GM21367 (cell line): ENCODE results near the gene ERCC4.

ENCODE experiments used
- ATAC-seq: cut with Tn5 transposase; IDR thresholded peaks from one replicate; pipeline ENCODE4 v1.9.1; 2021; ENCODE audit not compliant: unreplicated experiment

Gene ERCC4

DNA sequence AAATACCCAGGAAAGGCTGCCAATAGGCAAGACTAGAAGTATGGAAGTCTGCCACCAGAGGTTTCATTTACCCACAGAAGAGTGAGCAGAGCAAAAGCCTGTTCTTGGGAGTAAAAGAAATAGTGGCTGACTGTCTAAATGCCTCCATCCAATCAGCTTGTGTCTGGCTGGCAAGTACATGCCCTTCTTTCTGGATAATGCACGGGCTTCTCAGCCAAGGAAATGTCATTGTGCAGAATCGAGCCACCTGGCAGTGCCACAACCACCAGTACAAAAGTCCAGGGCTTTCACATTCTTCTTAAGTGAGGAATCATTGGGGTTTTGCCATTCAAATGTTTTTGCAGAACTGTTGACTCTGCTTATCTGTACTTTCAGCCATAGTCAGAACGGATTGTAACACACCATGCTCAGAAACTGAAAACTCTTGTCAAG, 10.1 kb upstream of the ERCC4 start:
- no peak for ATAC-seq

- no peak for ATAC-seq
Measured at GRCh38 chr16:13911306-13911705, 8.6 kb upstream of the ERCC4 start.

DNA sequence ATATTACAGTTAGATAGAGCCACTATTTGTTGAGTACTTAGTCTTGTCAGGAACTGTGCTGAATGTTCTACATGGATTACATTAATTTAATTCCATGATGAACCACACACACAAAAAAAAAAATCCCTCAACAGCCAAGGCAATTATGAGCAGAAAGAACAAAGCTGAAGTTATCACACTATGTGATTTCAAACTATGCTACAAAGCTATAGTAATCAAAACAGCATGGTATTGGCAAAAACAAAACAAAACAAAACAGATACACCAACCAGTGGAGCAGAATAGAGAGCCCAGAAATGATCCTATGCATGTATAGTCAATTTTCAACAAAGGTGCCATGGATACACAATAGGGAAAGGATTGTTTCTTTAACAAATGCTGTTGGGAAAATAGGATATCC, 8.1 kb upstream of the ERCC4 start:
- no peak for ATAC-seq

- no peak for ATAC-seq
Measured at GRCh38 chr16:13912891-13913290, 7.1 kb upstream of the ERCC4 start.

DNA sequence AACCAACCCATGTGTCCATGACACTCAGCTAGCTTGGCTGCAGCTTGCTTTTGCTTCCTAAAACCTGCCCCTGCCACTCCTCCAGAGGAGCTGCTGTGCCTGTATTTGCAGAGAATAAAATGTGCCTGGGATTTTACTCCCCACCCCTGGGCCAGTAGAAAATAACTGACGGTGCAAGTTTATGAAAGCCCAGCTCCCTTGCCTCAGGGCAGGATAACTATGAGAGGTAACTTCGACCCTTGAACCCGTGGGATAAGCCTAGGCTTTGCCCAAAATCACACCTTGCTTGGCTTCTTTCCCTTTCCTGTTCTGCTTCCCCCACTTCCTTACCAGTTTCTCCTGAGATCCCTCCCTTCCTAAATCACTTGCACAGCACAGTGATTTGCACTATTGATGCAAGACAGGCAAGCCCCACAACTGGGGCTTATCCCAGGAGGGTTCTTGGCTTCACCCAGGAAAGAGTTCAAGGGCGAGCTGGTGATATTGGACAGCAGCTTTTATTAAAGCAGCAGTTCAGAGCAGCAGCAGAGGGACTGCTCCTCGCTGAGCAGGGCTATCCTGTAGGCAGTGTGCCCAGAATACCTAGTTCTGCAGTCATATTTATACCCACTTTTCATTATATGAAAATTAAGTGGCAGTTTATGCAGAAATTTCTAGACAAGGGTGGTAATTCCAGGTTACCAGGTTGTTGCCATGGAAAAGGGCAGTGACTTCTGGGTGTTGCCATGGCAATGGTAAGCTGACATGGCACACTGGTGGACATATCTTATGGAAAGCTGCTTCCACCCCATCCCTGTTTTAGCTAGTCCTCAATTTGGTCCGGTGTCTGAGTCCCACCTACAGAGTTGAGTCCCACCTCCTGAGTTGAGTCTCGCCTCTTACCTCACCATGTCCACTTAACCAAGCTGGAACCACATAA, 6.3 kb upstream of the ERCC4 start:
- ATAC-seq: no peak

- ATAC-seq: no peak
Measured at GRCh38 chr16:13915033-13915635, 4.8 kb upstream of the ERCC4 start.

- ATAC-seq: no peak
Measured at GRCh38 chr16:13919330-13919682, 648 bp upstream of the ERCC4 start.

DNA sequence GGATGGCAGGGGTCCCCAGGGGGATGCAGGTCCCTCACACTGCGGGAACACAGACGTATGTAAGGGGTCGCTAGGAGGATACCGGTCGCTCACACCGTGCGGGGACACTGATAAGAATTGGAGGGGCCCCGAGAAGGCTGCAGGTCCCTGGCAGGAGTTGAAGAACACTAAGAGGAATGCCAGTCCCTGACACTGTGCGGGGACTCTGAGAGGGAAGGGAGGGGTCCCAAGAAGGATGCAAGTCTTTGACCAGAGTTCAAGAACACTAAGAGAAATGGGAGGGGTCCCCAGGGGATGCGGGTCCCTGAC, 510 bp downstream of the ERCC4 start:
- ATAC-seq: peak; percentile 2

DNA sequence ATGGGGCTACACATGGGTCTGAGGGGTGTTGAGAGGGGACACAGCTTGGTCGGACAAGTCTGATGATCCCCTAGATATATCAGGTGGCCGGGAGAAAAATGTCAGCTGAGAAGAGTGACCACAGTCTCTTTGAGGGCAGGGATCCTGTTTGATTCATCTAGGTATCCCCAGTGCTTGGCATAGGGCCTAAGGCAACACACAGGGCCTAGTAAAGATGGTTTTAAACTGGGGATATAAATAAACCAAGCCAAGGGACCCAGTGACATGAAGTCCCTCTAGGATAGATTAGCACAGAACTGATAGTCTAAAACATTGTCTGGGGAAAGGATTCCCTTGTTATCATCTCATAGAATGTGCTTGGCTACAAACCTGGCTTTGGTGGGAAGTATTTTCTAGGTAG, 1.4 kb downstream of the ERCC4 start:
- no peak for ATAC-seq

DNA sequence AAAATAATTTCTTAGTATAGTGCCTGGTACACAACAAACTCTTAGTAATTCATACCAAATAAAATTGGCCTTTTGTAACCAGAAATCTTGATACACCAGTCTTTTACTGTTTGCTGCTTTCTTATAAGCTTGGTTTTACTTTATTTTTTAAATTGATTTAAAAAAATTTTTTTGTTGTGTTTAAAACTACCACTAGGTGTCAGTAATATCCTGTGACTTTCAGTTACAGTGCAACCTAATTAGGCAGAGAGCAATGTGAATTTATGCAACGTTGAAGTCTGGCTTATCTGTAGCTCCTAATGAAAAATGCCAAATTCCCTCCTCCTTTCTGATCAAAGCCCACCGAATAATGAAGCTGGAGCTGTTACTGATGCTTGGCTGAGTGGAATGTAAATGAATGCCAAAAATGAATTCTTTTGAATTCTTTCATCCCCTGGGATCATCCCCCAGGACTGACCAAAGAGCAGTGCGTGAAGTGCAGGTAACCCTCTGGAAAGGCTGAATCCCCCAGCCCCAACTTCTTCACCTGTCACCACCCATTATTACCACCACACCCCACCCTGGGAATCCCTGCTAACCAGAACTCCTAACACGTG, 3.8 kb downstream of the ERCC4 start:
- no peak for ATAC-seq

- no peak for ATAC-seq
Measured at GRCh38 chr16:13926464-13926863, 6.5 kb downstream of the ERCC4 start.

GRCh38 chr16:13926891-13927290, 6.9 kb downstream of the ERCC4 start:
- no peak for ATAC-seq

GRCh38 chr16:13928646-13929045, 8.7 kb downstream of the ERCC4 start:
- no peak for ATAC-seq

DNA sequence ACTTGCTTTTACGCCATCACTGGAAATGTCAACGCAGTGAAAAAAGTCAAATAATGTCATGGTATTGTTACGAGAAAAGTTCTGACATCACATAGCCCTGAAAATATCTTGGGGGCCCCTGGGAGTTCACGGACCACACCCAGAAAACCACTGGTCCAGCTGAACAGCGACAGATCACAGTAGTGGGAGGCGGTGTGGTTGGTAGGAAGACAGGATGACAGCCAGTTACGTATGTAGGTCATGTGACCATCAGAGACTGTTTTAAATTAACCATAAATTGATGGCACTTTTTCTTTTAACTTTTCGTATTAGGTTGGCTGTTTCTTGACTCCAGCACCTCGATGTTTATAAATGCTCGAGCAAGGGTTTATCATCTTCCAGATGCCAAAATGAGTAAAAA, 11.9 kb downstream of the ERCC4 start:
- ATAC-seq: no peak

- ATAC-seq: no peak
Measured at GRCh38 chr16:13935408-13935807, 15.5 kb downstream of the ERCC4 start.

DNA sequence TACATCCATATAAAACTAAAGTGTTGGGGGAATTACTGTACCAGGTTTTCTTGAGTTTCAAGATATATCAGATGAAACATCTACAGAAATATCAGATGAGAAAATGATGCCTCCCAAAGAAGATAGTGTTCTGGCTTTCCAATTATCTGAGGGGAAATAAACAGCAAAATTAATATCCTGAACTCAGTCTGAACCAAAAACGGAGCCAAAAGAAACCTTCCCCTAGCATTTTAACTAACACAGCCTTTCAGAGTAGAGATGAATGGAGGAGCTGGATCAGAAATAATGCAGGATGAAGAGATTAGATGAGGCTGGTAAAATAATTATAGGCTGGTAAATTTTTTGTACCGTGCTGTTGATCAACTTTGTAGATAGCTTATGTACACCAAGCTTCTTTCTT, 16.2 kb downstream of the ERCC4 start:
- ATAC-seq: no peak

- ATAC-seq: no peak
Measured at GRCh38 chr16:13936596-13937081, 16.7 kb downstream of the ERCC4 start.

DNA sequence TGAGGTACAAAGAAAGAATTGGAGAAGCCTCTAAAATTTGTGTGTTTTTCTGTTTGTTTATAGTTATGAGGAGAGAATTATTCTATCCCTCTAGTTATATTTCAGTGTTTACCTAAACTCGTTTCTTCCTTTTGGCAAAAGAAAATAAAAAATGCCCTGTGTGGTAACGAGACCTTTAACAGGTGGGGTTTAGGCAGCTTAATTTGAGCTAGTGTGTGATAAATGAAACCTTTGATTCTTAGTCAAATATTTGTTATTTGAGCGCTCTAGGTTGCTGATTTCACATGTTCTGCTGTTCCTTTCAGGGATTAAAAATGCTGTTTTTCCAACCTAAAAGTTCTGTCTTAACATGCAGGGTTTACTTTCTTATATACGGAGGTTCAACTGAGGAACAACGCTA, 17.5 kb downstream of the ERCC4 start:
- ATAC-seq: no peak

DNA sequence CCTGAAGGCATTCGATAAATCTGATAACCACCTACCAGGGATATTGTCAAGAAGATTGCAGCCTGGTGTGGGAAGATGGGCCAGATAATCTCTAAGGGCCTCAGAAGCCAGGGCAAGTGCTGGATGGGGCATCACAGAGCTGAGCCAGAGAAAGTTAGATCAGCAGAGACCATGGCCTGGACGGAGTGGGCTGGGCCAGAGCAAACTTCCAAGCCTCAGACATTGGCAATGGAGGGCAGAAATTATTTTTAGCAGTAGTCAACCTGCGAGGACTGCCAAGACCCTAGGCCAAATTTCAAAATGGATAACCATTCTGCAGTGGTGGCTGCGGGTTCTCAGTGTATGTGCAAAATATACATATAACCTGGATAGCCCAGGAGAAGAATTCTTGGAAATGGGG, 18.5 kb downstream of the ERCC4 start:
- ATAC-seq: no peak

DNA sequence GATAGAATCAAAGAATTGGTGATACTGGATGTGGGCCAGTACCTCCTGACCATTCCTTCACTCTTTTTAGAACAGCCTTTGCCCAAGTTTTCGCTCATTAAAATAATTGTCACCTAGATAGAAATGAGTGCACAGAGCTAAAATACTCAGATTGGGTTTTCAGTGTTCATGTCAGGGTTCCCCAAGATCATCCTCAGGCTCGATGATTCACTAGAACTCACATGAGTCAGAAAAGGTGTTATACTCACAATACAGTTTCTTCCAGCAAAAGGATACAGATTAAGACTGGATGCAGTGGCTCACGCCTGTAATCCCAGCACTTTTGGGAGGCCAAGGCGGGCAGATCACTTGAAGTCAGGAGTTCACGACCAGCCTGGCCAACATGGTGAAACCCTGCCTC, 19.9 kb downstream of the ERCC4 start:
- no peak for ATAC-seq

- no peak for ATAC-seq
Measured at GRCh38 chr16:13940397-13940933, 20.5 kb downstream of the ERCC4 start.

GRCh38 chr16:13944816-13945215, 24.9 kb downstream of the ERCC4 start:
- no peak for ATAC-seq
